GM19328 (cell line): Measurements from ENCODE around the gene MAPKAPK3.

ENCODE experiments used
- ATAC-seq: cut with Tn5 transposase; IDR thresholded peaks from one replicate; pipeline ENCODE4 v1.9.1; 2021; ENCODE audit warnings: mild to moderate bottlenecking, moderate library complexity; ENCODE audit not compliant: unreplicated experiment

The MAPKAPK3 gene

GRCh38 chr3:50607271-50608091, 9.5 kb upstream of the MAPKAPK3 start:
- no peak for ATAC-seq

GRCh38 chr3:50608278-50608677, 8.7 kb upstream of the MAPKAPK3 start:
- ATAC-seq = no peak

- ATAC-seq = no peak
Measured at GRCh38 chr3:50609071-50609762, 7.7 kb upstream of the MAPKAPK3 start.

- ATAC-seq = no peak
Measured at GRCh38 chr3:50609763-50610085, 7.2 kb upstream of the MAPKAPK3 start.

GRCh38 chr3:50610181-50610971, 6.6 kb upstream of the MAPKAPK3 start:
- ATAC-seq = no peak

- no peak for ATAC-seq
Measured at GRCh38 chr3:50610992-50611463, 5.9 kb upstream of the MAPKAPK3 start.

GRCh38 chr3:50611464-50612233, 5.3 kb upstream of the MAPKAPK3 start, which contains the start of gene CISH:
Gene CISH (minus strand): TSS chr3:50611774. CDS start chr3:50611650, 124 bp downstream.
- ATAC-seq = peak; percentile 69

- ATAC-seq = peak; percentile 3
Measured at GRCh38 chr3:50612234-50612882, 4.6 kb upstream of the MAPKAPK3 start.

GRCh38 chr3:50612970-50613846, 3.7 kb upstream of the MAPKAPK3 start:
- ATAC-seq = no peak

- ATAC-seq = no peak
Measured at GRCh38 chr3:50615190-50615589, 1.8 kb upstream of the MAPKAPK3 start.

GRCh38 chr3:50616003-50616769, 765 bp upstream of the MAPKAPK3 start:
- peak; percentile 26 for ATAC-seq

GRCh38 chr3:50616770-50617095, 218 bp upstream of the MAPKAPK3 start:
- peak; percentile 60 for ATAC-seq

- no peak for ATAC-seq
Measured at GRCh38 chr3:50617911-50618481, 1.0 kb downstream of the MAPKAPK3 start.

- no peak for ATAC-seq
Measured at GRCh38 chr3:50620420-50620819, 3.5 kb downstream of the MAPKAPK3 start.

- ATAC-seq = no peak
Measured at GRCh38 chr3:50620820-50621219, 3.9 kb downstream of the MAPKAPK3 start.

- ATAC-seq = no peak
Measured at GRCh38 chr3:50622881-50623280, 5.9 kb downstream of the MAPKAPK3 start.

GRCh38 chr3:50623840-50624474, 7.0 kb downstream of the MAPKAPK3 start:
- no peak for ATAC-seq

- no peak for ATAC-seq
Measured at GRCh38 chr3:50624634-50625033, 7.7 kb downstream of the MAPKAPK3 start.
